ENCODE measurements around the gene ASCC2.
A peak's percentile ranks its signal among the peaks of the same experiment; 100 is the strongest.

The ASCC2 gene

GRCh38 chr22:29788339-29789279 is 49.5 kb downstream of the ASCC2 start:
- no peak for FAIRE-seq
- no peak for DNase-seq (ENCODE audit: low spot score)

GRCh38 chr22:29787371-29787980 is 50.6 kb downstream of the ASCC2 start:
- FAIRE-seq: no peak
- DNase-seq (ENCODE audit: low spot score): no peak

- no peak for DNase-seq (ENCODE audit: low spot score)
- FAIRE-seq: no peak
Measured at GRCh38 chr22:29786031-29786430, 52.0 kb downstream of the ASCC2 start.

- FAIRE-seq: no peak
- no peak for DNase-seq (ENCODE audit: low spot score)
Measured at GRCh38 chr22:29784451-29785361, 53.4 kb downstream of the ASCC2 start.

- DNase-seq (ENCODE audit: low spot score) (peak; percentile 19), FAIRE-seq (no peak)
Measured at GRCh38 chr22:29782061-29782845, 55.8 kb downstream of the ASCC2 start.

- FAIRE-seq (peak; percentile 14), DNase-seq (ENCODE audit: low spot score) (peak; percentile 84)
Measured at GRCh38 chr22:29780748-29781676, 57.1 kb downstream of the ASCC2 start.

GRCh38 chr22:29780220-29780619 is 57.9 kb downstream of the ASCC2 start:
- DNase-seq (ENCODE audit: low spot score) (no peak), FAIRE-seq (no peak)

- peak; percentile 71 for FAIRE-seq
- DNase-seq (ENCODE audit: low spot score): peak; percentile 80
Measured at GRCh38 chr22:29773233-29773632, 64.8 kb downstream of the ASCC2 start.

GRCh38 chr22:29772170-29772641 is 65.9 kb downstream of the ASCC2 start:
- peak; percentile 32 for DNase-seq (ENCODE audit: low spot score)
- no peak for FAIRE-seq

GRCh38 chr22:29769723-29770321 is 68.3 kb downstream of the ASCC2 start:
- no peak for DNase-seq (ENCODE audit: low spot score)
- FAIRE-seq: no peak

GRCh38 chr22:29768052-29768693 is 69.9 kb downstream of the ASCC2 start:
- DNase-seq (ENCODE audit: low spot score) (peak; percentile 16), FAIRE-seq (no peak)

GRCh38 chr22:29767171-29768051 is 70.7 kb downstream of the ASCC2 start, which contains the start of gene UQCR10:
Gene UQCR10 (plus strand): TSS chr22:29767369. CDS start chr22:29767399, 30 bp downstream.
- no peak for FAIRE-seq
- peak; percentile 76 for DNase-seq (ENCODE audit: low spot score)

- FAIRE-seq (peak; percentile 88), DNase-seq (ENCODE audit: low spot score) (peak; percentile 94)
Measured at GRCh38 chr22:29766632-29767170, 71.4 kb downstream of the ASCC2 start, which contains the start of gene ZMAT5. Gene ZMAT5 (minus strand): TSS chr22:29767007. CDS start chr22:29748544, 18,463 bp downstream.

- no peak for DNase-seq (ENCODE audit: low spot score)
Measured at GRCh38 chr22:29765905-29766631, 72.0 kb downstream of the ASCC2 start.

GRCh38 chr22:29762263-29762662 is 75.8 kb downstream of the ASCC2 start:
- no peak for FAIRE-seq

More at GRCh38 chr22:29765905-29766631, 72.0 kb downstream of the ASCC2 start:
- no peak for FAIRE-seq

GRCh38 chr22:29758959-29759358 is 79.1 kb downstream of the ASCC2 start:
- FAIRE-seq (no peak), DNase-seq (ENCODE audit: low spot score) (no peak)

More at GRCh38 chr22:29762263-29762662, 75.8 kb downstream of the ASCC2 start:
- no peak for DNase-seq (ENCODE audit: low spot score)

All from RCC 7860 (cell line).